ENCODE data around the gene REL.

- TF ChIP-seq, protein P1, sequence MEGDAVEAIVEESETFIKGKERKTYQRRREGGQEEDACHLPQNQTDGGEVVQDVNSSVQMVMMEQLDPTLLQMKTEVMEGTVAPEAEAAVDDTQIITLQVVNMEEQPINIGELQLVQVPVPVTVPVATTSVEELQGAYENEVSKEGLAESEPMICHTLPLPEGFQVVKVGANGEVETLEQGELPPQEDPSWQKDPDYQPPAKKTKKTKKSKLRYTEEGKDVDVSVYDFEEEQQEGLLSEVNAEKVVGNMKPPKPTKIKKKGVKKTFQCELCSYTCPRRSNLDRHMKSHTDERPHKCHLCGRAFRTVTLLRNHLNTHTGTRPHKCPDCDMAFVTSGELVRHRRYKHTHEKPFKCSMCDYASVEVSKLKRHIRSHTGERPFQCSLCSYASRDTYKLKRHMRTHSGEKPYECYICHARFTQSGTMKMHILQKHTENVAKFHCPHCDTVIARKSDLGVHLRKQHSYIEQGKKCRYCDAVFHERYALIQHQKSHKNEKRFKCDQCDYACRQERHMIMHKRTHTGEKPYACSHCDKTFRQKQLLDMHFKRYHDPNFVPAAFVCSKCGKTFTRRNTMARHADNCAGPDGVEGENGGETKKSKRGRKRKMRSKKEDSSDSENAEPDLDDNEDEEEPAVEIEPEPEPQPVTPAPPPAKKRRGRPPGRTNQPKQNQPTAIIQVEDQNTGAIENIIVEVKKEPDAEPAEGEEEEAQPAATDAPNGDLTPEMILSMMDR (conservative IDR thresholded peaks at IDR 0.05; ENCODE audit: low read length) = no peak
- TF ChIP-seq EZH2phosphoT487 (IDR thresholded peaks at IDR 0.05; ENCODE audit: borderline replicate concordance, low read depth, low read length) = no peak
Observed at GRCh38 chr2:60886991-60887390, 5.6 kb downstream of the REL start.

Measured in OCI-LY7 (cell line).